OCI-LY1 (cell line): ENCODE data around the gene CCDC142.

ENCODE experiments used
- H2AFZ ChIP-seq: fragments of 200-600 bp; sonication (generic), shearing (Covaris generic); 2 replicates; pipeline ENCODE4 v1.6.0; 2014; ENCODE audit warnings: antibody characterized with exemption, mild to moderate bottlenecking, low read length
- H3F3A ChIP-seq: fragments of 200-600 bp; sonication (generic), shearing (Covaris generic); 2 replicates; pipeline ENCODE4 v1.6.0; 2014; ENCODE audit warnings: mild to moderate bottlenecking, antibody characterized with exemption, low read length, moderate library complexity; ENCODE audit not compliant: insufficient read depth
- H3K27ac ChIP-seq: fragments of 200-600 bp; sonication (generic); 2 replicates; pipeline ENCODE4 v1.5.1; 2014; ENCODE audit warnings: low read length, mixed run types, mild to moderate bottlenecking, low read depth; ENCODE audit not compliant: poor library complexity, severe bottlenecking
- H3K27me3 ChIP-seq: fragments of 200-600 bp; sonication (generic); 2 replicates; pipeline ENCODE4 v1.6.0; 2014; ENCODE audit warnings: antibody characterized with exemption, mild to moderate bottlenecking, low read length, moderate library complexity; ENCODE audit not compliant: insufficient read depth
- H3K36me3 ChIP-seq: fragments of 200-600 bp; sonication (generic); 2 replicates; pipeline ENCODE4 v1.6.1; 2014; ENCODE audit warnings: mild to moderate bottlenecking, antibody characterized with exemption, low read length, moderate library complexity, mixed read lengths; ENCODE audit not compliant: insufficient read depth
- H3K4me1 ChIP-seq: fragments of 200-600 bp; sonication (generic); 2 replicates; pipeline ENCODE4 v1.5.1; 2014; ENCODE audit warnings: mild to moderate bottlenecking, low read length, moderate library complexity; ENCODE audit not compliant: insufficient read depth, severe bottlenecking
- H3K4me2 ChIP-seq: fragments of 200-600 bp; sonication (generic), shearing (Covaris generic); 2 replicates; pipeline ENCODE4 v1.6.1; 2014; ENCODE audit warnings: low read length
- H3K4me3 ChIP-seq: fragments of 200-600 bp; sonication (generic); 2 replicates; pipeline ENCODE4 v1.5.1; 2014; ENCODE audit warnings: low read length, low read depth, mild to moderate bottlenecking, mixed read lengths; ENCODE audit not compliant: poor library complexity, severe bottlenecking
- H3K79me2 ChIP-seq: fragments of 200-600 bp; shearing (Covaris generic); 2 replicates; pipeline ENCODE4 v1.6.1; 2016; ENCODE audit warnings: mixed run types, low read length, mixed read lengths; ENCODE audit not compliant: insufficient read depth
- H3K9ac ChIP-seq: fragments of 200-600 bp; sonication (generic), shearing (Covaris generic); 2 replicates; pipeline ENCODE4 v1.6.1; 2014; ENCODE audit warnings: mild to moderate bottlenecking, low read length, mixed read lengths
- H3K9me2 ChIP-seq: fragments of 200-600 bp; sonication (generic), shearing (Covaris generic); 2 replicates; pipeline ENCODE4 v1.6.1; 2014; ENCODE audit warnings: low read depth, mild to moderate bottlenecking, low read length, mixed read lengths
- H3K9me3 ChIP-seq: fragments of 200-600 bp; shearing (Covaris generic); 2 replicates; pipeline ENCODE4 v1.6.1; 2014; ENCODE audit warnings: low read length, mixed read lengths
- H4K20me1 ChIP-seq: fragments of 200-600 bp; sonication (generic), shearing (Covaris generic); 2 replicates; pipeline ENCODE4 v1.6.0; 2016; ENCODE audit warnings: mild to moderate bottlenecking, low read length; ENCODE audit not compliant: insufficient read depth
- EZH2 ChIP-seq: fragments of 200-600 bp; sonication (generic), shearing (Covaris generic); IDR thresholded peaks from 2 replicates; pipeline ENCODE4 v1.8.0; 2017; ENCODE audit warnings: borderline replicate concordance, mixed run types, mild to moderate bottlenecking, antibody characterized with exemption, low read length, moderate library complexity, mixed read lengths
- TF ChIP-seq, protein P1 (sequence below): fragments of 200-600 bp; sonication (generic), shearing (Covaris generic); IDR thresholded peaks from 2 replicates; pipeline ENCODE4 v1.5.1; 2017; ENCODE audit warnings: mild to moderate bottlenecking, antibody characterized with exemption, low read length, moderate library complexity, mixed read lengths

CCDC142 gene, protein sequence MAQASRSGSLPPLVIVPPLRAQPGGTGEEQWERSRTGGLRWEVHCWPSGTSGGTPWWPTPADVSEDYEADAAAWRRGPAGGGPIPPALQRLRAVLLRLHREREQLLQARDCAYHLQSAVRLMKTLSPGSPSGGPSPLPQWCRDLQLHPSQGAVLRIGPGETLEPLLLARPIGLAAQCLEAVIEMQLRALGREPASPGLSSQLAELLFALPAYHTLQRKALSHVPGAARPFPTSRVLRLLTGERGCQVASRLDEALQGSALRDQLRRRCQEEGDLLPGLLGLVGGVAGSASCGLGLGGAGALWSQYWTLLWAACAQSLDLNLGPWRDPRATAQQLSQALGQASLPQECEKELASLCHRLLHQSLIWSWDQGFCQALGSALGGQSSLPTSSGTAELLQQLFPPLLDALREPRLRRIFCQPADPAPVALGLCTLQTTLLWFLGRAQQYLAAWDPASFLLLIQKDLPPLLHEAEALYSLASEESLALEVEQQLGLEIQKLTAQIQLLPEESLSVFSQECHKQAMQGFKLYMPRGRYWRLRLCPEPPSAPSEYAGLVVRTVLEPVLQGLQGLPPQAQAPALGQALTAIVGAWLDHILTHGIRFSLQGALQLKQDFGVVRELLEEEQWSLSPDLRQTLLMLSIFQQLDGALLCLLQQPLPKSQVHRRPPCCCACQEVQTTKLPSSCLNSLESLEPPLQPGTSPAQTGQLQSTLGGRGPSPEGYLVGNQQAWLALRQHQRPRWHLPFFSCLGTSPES

DNA sequence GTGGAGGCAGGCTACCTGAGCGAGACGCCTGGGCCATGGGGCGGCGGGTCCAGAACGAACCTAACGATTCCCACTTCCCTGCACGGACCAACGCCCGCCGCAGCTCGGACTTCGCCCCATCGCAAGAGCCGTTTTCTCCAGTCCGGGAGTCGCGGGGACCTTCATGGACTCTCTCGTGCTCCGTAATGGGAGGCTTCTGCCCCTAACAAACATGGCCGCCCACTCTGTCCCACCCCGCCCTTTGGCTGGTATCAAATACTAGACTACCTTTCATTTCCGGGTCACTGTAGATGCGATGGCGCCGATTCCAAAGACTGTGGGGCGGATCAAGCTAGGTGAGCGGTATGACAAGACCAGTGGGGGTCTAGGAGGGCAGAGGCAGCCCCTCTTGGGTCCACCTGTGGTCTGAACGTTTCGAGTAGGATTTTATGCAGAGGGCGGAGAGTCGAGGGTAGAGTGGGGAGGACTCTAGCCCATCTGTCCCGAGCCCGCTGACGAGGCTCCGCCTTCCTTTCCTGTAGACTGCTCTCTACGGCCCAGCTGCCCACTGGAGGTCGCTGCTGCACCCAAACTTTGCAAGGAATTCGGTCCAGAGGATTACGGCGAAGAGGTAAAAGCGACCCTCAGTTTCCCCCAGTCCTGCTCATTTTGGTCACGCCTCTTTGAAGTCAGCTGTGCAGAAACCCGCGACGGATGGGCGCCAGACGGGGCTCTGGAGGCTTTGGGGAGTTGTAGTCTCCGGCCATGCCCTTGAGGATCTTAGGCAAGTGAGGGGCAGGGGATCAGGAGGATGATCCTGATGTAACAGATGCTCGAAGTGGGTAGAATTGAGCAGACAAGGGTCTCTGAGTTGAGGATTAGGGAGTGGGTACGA, at the start of gene CCDC142, which contains the start of gene TTC31:
CCDC142 (minus strand) TSS at position 198 of the 874 bp plus-strand sequence; CDS start at position 37, 161 bp downstream.
TTC31 (plus strand) TSS at position 281 of the 874 bp plus-strand sequence; CDS start at position 296, 15 bp downstream.
- TF ChIP-seq, protein P1, sequence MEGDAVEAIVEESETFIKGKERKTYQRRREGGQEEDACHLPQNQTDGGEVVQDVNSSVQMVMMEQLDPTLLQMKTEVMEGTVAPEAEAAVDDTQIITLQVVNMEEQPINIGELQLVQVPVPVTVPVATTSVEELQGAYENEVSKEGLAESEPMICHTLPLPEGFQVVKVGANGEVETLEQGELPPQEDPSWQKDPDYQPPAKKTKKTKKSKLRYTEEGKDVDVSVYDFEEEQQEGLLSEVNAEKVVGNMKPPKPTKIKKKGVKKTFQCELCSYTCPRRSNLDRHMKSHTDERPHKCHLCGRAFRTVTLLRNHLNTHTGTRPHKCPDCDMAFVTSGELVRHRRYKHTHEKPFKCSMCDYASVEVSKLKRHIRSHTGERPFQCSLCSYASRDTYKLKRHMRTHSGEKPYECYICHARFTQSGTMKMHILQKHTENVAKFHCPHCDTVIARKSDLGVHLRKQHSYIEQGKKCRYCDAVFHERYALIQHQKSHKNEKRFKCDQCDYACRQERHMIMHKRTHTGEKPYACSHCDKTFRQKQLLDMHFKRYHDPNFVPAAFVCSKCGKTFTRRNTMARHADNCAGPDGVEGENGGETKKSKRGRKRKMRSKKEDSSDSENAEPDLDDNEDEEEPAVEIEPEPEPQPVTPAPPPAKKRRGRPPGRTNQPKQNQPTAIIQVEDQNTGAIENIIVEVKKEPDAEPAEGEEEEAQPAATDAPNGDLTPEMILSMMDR = peak; percentile 95
- TF ChIP-seq EZH2 = no peak
- Histone ChIP-seq H3K79me2 (0 out of 2 replicates have a peak, but pooled peaks cover 6% of the 10 kb centered on the region), H3K4me1 (peaks cover 29% of the 10 kb centered on the region), H3K27ac (peak within 1 kb of the TSS; percentile 85), H4K20me1 (no peaks in the 10 kb centered on the region), H3K9ac (peak within 1 kb of the TSS; percentile 91), H3F3A (no peaks in the 10 kb centered on the region; the same call in 1 of the 2 replicates), H2AFZ (peak within 1 kb of the TSS; percentile 50), H3K9me2 (no peaks in the 10 kb centered on the region), H3K36me3 (peaks cover 22% of the 10 kb centered on the region; the same call in 1 of the 2 replicates), H3K27me3 (no peaks in the 10 kb centered on the region), H3K4me3 (peak within 1 kb of the TSS; percentile 91), H3K4me2 (peak within 1 kb of the TSS; percentile 98), H3K9me3 (no peaks in the 10 kb centered on the region)

DNA sequence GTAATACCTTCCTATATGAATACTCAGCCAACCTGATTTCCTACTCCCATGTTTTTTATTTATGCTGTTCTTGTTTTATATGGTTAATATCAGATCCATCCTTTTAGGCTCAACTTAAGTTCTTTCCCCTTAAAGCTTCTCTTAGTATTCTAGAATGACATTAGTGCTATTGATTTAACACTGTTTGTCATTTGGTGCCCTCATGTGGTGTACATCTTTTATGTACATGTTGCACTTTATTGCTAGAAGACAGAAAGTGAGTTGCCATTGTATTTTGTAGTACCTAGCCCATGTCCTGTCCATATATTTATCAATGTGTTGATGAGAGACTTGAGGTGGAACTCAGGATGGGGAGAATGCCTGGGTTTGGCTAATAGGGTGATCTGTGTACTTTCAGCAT, 49.4 kb upstream of the CCDC142 start:
- TF ChIP-seq EZH2 = no peak
- TF ChIP-seq, protein P1 = peak; percentile 52
- Histone ChIP-seq H3K27ac (no peak overlapping the region), H3K4me1 (peaks cover 29% of the 10 kb centered on the region), H3F3A (no peaks in the 10 kb centered on the region), H3K36me3 (peaks cover 40% of the 10 kb centered on the region), H3K4me2 (no peak overlapping the region), H2AFZ (no peak overlapping the region), H4K20me1 (no peaks in the 10 kb centered on the region), H3K9me3 (no peaks in the 10 kb centered on the region), H3K79me2 (peaks cover 10% of the 10 kb centered on the region), H3K4me3 (no peak overlapping the region), H3K27me3 (no peaks in the 10 kb centered on the region), H3K9ac (no peak overlapping the region), H3K9me2 (no peaks in the 10 kb centered on the region)

DNA sequence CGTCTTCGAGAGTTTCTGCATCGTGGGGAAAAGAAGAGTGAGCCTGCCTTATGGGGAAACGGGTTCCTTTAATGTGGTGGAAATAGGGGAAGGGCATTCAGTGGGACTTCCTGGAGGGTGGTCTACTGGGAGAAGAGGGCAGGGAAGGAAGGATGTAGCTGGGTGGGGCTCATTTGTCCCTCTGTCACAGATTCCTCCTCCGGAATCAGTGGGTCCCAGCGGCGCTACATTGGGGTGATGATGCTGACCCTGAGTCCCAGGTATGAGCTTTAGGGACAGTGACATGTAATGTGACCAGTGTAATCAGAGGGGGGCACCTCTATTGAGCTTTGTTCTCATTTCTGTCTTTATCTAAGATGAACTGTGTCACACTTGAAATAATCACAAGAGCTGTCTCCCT, 48.9 kb upstream of the CCDC142 start:
- Histone ChIP-seq H3K4me2 (peak overlapping the region; percentile 95; the same call in 1 of the 2 replicates), H3F3A (no peaks in the 10 kb centered on the region), H3K9ac (no peak overlapping the region; the same call in 1 of the 2 replicates), H3K4me3 (no peak overlapping the region), H3K79me2 (peaks cover 10% of the 10 kb centered on the region), H4K20me1 (no peaks in the 10 kb centered on the region), H2AFZ (no peak overlapping the region), H3K4me1 (peaks cover 29% of the 10 kb centered on the region), H3K9me2 (no peaks in the 10 kb centered on the region), H3K36me3 (peaks cover 45% of the 10 kb centered on the region), H3K9me3 (no peaks in the 10 kb centered on the region), H3K27me3 (no peaks in the 10 kb centered on the region), H3K27ac (no peak overlapping the region)
- no peak for TF ChIP-seq EZH2
- TF ChIP-seq, protein P1 = no peak
